ENCODE measurements around the gene FARSA. TPM values are rescaled to one million over a fixed set of nuclear protein-coding genes. Genes with fewer than 3 reads are reported as not detected.
"Not testable (repeated sequence)": the region's sequence is repeated elsewhere in the genome, so short reads cannot be mapped to it uniquely, and the experiment has no call there.

FARSA gene
- total RNA-seq, 1 donor from 2014 or later: 46.6 TPM

DNA sequence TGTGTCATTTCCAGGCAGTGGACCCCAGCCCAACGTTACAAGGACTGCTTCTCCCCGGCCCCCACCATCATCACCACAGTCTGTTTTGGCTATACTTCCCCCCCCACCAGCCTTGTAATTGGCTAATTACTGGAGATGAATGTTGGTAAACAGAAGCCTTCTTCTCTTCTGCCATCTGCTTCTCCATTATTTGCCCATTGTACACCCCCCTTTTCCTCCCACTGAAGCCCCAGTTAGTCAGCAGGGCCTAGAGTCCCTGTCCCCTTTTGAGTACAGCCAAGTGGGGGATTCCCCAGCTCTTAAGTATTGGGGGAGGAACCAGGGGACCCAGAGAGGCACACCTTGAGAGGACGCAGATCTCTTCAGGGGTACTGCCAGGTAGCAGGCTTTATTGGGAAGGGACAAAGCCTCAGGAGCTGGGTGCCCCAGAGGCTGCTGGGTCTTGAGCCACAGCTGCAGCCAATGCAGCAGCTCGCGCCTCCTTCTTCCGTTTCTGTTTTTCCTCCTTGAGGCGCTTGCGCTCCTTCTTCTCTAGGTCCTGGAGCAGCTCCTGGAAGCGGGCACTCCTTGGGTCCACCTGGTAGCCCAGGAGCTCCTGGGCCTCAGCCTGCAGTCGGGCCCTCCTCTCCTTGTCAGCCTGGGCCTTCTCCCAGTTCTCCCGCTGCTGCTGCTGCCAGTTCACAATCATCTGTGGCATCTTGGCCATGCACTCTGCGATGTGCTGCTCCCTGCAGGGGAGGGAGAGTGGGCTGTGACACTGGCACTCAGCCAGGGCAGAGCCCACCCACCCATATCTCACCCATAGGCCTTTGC, 20.5 kb upstream of the FARSA start:
- ATAC-seq: peak; percentile 1

- ATAC-seq: no peak
Measured at GRCh38 chr19:12953138-12953798, 19.8 kb upstream of the FARSA start.

DNA sequence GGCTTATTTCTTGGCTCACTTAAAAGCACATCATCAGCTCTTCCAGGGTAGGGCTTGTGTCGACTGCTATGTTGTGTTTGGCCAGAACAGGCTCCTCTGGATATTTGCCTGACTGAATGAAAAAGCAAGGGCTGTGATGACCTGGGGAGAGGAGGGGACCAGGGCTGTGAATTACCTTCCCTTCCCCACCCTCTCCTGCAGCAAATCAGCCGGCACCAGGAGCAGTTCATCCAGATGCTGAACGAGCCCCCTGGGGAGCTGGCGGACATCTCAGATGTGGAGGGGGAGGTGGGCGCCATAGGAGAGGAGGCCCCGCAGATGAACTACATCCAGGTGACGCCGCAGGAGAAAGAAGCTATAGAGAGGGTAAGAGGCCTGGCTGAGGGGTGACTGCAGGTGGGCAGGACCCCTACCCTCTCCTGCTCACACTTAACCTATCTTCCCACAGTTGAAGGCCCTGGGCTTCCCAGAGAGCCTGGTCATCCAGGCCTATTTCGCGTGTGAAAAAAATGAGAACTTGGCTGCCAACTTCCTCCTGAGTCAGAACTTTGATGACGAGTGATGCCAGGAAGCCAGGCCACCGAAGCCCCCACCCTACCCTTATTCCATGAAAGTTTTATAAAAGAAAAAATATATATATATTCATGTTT, 19.1 kb upstream of the FARSA start:
- no peak for ATAC-seq

GRCh38 chr19:12952050-12952449, 18.5 kb upstream of the FARSA start:
- not testable (repeated sequence) for ATAC-seq

GRCh38 chr19:12949363-12950283, 16.1 kb upstream of the FARSA start:
- no peak for ATAC-seq

- no peak for ATAC-seq
Measured at GRCh38 chr19:12948612-12949362, 15.3 kb upstream of the FARSA start.

DNA sequence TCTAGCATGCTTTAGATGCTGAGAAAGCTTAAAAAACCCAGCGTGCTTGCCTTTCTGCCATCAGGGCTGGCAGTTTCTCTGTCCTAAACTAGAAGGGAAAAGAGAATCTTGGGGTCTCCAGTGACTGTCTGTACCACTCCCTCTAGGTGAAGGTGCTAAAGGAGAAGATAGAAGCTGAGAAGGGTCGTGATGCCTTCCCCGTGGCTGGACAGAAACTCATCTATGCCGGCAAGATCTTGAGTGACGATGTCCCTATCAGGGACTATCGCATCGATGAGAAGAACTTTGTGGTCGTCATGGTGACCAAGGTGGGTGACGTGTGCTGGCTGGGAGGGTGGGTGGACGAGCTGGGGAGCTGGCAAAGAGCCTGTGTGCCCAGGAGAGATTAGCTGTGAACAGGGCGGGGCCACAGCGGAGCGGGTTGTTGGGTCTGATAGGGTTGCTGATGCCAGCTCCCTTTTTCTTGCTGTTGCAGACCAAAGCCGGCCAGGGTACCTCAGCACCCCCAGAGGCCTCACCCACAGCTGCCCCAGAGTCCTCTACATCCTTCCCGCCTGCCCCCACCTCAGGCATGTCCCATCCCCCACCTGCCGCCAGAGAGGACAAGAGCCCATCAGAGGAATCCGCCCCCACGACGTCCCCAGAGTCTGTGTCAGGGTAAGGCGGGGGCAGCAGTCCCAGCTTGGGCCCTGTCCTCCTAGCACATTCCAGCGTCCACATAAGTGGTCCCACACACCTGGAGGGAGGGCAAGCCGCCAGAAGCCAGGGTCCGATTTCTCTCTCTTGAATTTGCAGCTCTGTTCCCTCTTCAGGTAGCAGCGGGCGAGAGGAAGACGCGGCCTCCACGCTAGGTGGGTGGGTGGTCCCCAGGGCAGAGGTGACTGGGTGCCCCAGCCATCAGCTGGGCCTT, 14.4 kb upstream of the FARSA start:
- no peak for ATAC-seq

GRCh38 chr19:12946731-12947496, 13.4 kb upstream of the FARSA start:
- no peak for ATAC-seq

GRCh38 chr19:12946092-12946721, 12.7 kb upstream of the FARSA start:
- ATAC-seq: peak; percentile 76

DNA sequence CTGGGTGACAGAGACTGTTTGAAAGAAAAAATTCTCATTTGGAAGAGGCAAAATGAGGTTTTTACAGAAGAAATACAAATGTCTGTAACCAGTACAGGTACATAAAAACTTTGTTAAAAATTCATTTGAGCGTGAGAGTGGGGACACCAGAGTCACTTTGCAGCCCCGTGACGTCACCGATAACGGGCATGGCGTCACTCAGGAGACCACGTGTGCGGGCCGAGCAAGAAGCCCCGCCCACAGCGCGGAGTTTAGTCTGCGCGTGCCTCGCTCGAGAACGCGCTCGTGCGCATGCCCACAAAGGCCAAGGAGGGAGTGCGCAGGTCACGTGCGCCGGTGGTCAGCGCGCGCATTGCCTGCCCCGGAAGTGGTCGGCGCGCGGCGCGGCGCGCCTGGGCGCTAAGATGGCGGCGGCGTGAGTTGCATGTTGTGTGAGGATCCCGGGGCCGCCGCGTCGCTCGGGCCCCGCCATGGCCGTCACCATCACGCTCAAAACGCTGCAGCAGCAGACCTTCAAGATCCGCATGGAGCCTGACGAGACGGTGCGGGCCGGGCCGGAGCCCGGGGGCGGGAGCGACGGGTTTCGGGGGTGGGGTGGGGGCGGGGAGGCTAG, 12.1 kb upstream of the FARSA start, which contains the start of gene RAD23A:
TSS of gene RAD23A (plus strand) at position 384 of the 613 bp plus-strand sequence. CDS start at position 471, 87 bp downstream.
- ATAC-seq: peak; percentile 91

- no peak for ATAC-seq
Measured at GRCh38 chr19:12944104-12944674, 10.7 kb upstream of the FARSA start.

DNA sequence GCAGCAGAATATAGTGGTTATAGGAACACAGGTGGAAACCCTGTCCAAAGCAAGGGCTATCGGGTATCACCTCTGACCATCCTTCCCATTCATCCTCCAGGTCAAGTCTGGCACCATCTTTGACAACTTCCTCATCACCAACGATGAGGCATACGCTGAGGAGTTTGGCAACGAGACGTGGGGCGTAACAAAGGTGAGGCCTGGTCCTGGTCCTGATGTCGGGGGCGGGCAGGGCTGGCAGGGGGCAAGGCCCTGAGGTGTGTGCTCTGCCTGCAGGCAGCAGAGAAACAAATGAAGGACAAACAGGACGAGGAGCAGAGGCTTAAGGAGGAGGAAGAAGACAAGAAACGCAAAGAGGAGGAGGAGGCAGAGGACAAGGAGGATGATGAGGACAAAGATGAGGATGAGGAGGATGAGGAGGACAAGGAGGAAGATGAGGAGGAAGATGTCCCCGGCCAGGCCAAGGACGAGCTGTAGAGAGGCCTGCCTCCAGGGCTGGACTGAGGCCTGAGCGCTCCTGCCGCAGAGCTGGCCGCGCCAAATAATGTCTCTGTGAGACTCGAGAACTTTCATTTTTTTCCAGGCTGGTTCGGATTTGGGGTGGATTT, 10.0 kb upstream of the FARSA start:
- ATAC-seq: no peak

DNA sequence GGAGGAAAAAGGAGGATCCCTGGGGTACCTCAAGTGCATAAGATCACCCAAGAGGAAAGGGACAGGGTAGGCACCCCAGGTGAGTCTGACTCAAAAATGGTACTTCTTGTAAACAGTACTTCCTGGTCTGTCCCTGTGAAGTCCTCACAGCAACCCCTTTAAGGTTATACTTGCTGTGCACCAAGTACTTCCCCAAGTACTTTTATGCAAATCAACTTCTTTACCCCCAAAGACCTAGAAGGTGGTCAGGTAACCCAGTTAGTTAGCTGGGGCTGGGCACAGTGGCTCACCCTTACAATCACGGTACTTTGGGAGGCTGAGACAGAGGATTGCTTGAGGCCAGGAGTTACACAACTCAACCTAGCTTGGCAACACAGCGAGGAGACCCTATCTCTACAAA, 7.4 kb upstream of the FARSA start:
- no peak for ATAC-seq

GRCh38 chr19:12939975-12940423, 6.5 kb upstream of the FARSA start:
- no peak for ATAC-seq

DNA sequence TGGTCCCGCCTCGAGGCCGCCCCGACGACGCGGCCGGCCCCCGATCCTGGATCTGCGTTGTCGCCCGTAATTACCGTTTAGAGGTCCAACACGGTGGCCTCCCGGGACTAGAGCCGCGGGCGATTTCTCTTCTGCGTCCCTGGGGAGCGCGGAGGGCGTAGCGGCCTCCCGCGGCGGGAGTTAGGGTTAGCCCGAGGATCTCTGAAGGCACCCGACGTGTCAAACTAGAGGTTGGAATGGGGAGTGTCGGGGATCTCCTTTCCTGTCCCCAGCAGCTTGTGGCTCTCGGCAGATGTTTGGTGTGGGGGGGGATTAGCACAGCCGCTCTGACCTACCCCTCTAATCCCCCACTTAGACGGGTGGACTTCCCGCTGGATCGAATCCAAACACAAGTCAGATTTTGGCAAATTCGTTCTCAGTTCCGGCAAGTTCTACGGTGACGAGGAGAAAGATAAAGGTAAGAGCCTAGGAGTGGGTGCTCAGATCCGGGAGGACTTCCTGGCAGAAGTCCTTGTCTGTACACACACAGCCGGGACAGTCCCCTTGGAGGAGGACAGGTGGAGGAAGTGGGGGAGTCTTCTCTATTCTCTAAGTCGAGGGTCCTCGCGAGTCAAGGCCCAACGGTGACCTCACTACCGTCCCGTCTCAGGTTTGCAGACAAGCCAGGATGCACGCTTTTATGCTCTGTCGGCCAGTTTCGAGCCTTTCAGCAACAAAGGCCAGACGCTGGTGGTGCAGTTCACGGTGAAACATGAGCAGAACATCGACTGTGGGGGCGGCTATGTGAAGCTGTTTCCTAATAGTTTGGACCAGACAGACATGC, 5.5 kb upstream of the FARSA start:
- peak; percentile 51 for ATAC-seq

- peak; percentile 93 for ATAC-seq
Measured at GRCh38 chr19:12937927-12938778, 4.6 kb upstream of the FARSA start, which contains the start of gene CALR. Gene CALR, plus strand, starts transcription at chr19:12938609. Its CDS starts 71 bp downstream, at chr19:12938680.

Data from esophagus mucosa (tissue), 1 donor.